Activated naive CD4-positive, alpha-beta T cell (primary cell): ENCODE data around the gene PPP1R36.
"Not testable (repeated sequence)": the region's sequence is repeated elsewhere in the genome, so short reads cannot be mapped to it uniquely, and the experiment has no call there.

ENCODE experiments used
- DNase-seq, 4 experiments: peaks; one replicate each; lab custom pipeline; 2025; lab: John Stamatoyannopoulos, UW

PPP1R36 gene

GRCh38 chr14:64612971-64613666 lies 63.4 kb downstream of the PPP1R36 start:
- no peak for DNase-seq

- no peak for DNase-seq
Observed at GRCh38 chr14:64614166-64614565, 64.4 kb downstream of the PPP1R36 start.

- DNase-seq: no peak
Observed at GRCh38 chr14:64614805-64615391, 65.1 kb downstream of the PPP1R36 start.

- DNase-seq: not testable (repeated sequence)
Observed at GRCh38 chr14:64617872-64618408, 68.2 kb downstream of the PPP1R36 start.

- DNase-seq: no peak
Observed at GRCh38 chr14:64620910-64621309, 71.1 kb downstream of the PPP1R36 start.

GRCh38 chr14:64623554-64624165 lies 73.9 kb downstream of the PPP1R36 start:
- DNase-seq: no peak

GRCh38 chr14:64625386-64626232 lies 75.8 kb downstream of the PPP1R36 start:
- DNase-seq: no peak

GRCh38 chr14:64628940-64629408 lies 79.2 kb downstream of the PPP1R36 start:
- no peak for DNase-seq

GRCh38 chr14:64630778-64631177 lies 81.0 kb downstream of the PPP1R36 start:
- no peak for DNase-seq

GRCh38 chr14:64631222-64631621 lies 81.5 kb downstream of the PPP1R36 start:
- not testable (repeated sequence) for DNase-seq

- no peak for DNase-seq
Observed at GRCh38 chr14:64632056-64632455, 82.3 kb downstream of the PPP1R36 start.

- DNase-seq: no peak
Observed at GRCh38 chr14:64634558-64634957, 84.8 kb downstream of the PPP1R36 start.

- peak; percentile 34 to 59 (median 52) for DNase-seq
Observed at GRCh38 chr14:64636208-64636979, 86.6 kb downstream of the PPP1R36 start.

- no peak for DNase-seq
Observed at GRCh38 chr14:64636980-64637429, 87.2 kb downstream of the PPP1R36 start.

- DNase-seq: no peak
Observed at GRCh38 chr14:64637735-64638473, 88.1 kb downstream of the PPP1R36 start.

GRCh38 chr14:64638625-64639024 lies 88.9 kb downstream of the PPP1R36 start:
- no peak for DNase-seq
